Ishikawa (cell line): ENCODE results near the gene PMFBP1.
A peak's percentile ranks its signal among the peaks of the same experiment; 100 is the strongest.

Experiments
- CEBPB ChIP-seq: IDR thresholded peaks from 2 replicates; pipeline ENCODE4 v1.6.1; 2012
- CREB1 ChIP-seq: IDR thresholded peaks from 2 replicates; pipeline ENCODE4 v1.6.1; 2012; ENCODE audit warnings: low read depth
- EGR1 ChIP-seq: IDR thresholded peaks from 2 replicates; pipeline ENCODE4 v1.6.1; 2012
- EP300 ChIP-seq: IDR thresholded peaks from 2 replicates; pipeline ENCODE4 v1.6.1; 2012; ENCODE audit warnings: borderline replicate concordance
- FOXM1 ChIP-seq: IDR thresholded peaks from 2 replicates; pipeline ENCODE4 v1.6.1; 2012; ENCODE audit warnings: low read depth, borderline replicate concordance
- MAX ChIP-seq: IDR thresholded peaks from 2 replicates; pipeline ENCODE4 v1.6.1; 2012
- NFIC ChIP-seq: IDR thresholded peaks from 2 replicates; pipeline ENCODE4 v1.6.1; 2012
- RAD21 ChIP-seq: IDR thresholded peaks from 2 replicates; pipeline ENCODE4 v1.6.1; 2012; ENCODE audit warnings: low read depth
- TAF1 ChIP-seq: IDR thresholded peaks from 2 replicates; pipeline ENCODE4 v1.6.1; 2012; ENCODE audit warnings: low read depth, mild to moderate bottlenecking
- TCF12 ChIP-seq: IDR thresholded peaks from 2 replicates; pipeline ENCODE4 v1.6.1; 2012; ENCODE audit warnings: low read depth
- TEAD4 ChIP-seq: IDR thresholded peaks from 2 replicates; pipeline ENCODE4 v1.6.1; 2012
- YY1 ChIP-seq: IDR thresholded peaks from 2 replicates; pipeline ENCODE4 v1.6.1; 2012; ENCODE audit warnings: low read depth
- ZBTB7A ChIP-seq: IDR thresholded peaks from 2 replicates; pipeline ENCODE4 v1.6.1; 2012; ENCODE audit warnings: low read depth
- TF ChIP-seq, protein P1 (sequence below): IDR thresholded peaks from 2 replicates; pipeline ENCODE4 v1.6.1; 2012; ENCODE audit warnings: low read depth, mild to moderate bottlenecking
- TF ChIP-seq, protein P2 (sequence below): IDR thresholded peaks from 2 replicates; pipeline ENCODE4 v1.6.1; 2012

The PMFBP1 gene

GRCh38 chr16:72099377-72099818 lies 72.6 kb downstream of the PMFBP1 start:
- TF ChIP-seq CREB1 (no peak), RAD21 (peak; percentile 55), ZBTB7A (no peak), EP300 (no peak), TEAD4 (no peak), NFIC (no peak)

DNA sequence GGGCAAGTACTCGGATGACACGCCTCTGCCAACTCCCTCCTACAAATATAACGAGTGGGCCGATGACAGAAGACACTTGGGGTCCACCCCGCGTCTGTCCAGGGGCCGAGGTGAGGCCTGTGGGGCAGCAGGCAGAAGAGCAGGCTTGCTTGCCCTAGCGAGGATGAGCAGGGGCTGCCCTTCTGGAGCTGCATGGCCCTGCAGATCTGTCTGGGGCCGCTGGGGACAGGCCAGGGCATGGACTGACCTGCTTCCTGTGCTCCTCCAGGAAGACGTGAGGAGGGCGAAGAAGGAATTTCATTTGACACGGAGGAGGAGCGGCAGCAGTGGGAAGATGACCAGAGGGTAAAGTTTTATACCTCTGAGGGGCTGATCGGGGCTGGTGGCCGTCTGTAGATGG lies 73.0 kb downstream of the PMFBP1 start:
- no peak for TF ChIP-seq EGR1
- no peak for TF ChIP-seq TCF12
- no peak for TF ChIP-seq CEBPB
- no peak for TF ChIP-seq CREB1
- TF ChIP-seq EP300, result no peak
- no peak for TF ChIP-seq ZBTB7A
- TF ChIP-seq NFIC, result no peak
- TF ChIP-seq TAF1, result no peak
- no peak for TF ChIP-seq RAD21
- TF ChIP-seq, protein P1, sequence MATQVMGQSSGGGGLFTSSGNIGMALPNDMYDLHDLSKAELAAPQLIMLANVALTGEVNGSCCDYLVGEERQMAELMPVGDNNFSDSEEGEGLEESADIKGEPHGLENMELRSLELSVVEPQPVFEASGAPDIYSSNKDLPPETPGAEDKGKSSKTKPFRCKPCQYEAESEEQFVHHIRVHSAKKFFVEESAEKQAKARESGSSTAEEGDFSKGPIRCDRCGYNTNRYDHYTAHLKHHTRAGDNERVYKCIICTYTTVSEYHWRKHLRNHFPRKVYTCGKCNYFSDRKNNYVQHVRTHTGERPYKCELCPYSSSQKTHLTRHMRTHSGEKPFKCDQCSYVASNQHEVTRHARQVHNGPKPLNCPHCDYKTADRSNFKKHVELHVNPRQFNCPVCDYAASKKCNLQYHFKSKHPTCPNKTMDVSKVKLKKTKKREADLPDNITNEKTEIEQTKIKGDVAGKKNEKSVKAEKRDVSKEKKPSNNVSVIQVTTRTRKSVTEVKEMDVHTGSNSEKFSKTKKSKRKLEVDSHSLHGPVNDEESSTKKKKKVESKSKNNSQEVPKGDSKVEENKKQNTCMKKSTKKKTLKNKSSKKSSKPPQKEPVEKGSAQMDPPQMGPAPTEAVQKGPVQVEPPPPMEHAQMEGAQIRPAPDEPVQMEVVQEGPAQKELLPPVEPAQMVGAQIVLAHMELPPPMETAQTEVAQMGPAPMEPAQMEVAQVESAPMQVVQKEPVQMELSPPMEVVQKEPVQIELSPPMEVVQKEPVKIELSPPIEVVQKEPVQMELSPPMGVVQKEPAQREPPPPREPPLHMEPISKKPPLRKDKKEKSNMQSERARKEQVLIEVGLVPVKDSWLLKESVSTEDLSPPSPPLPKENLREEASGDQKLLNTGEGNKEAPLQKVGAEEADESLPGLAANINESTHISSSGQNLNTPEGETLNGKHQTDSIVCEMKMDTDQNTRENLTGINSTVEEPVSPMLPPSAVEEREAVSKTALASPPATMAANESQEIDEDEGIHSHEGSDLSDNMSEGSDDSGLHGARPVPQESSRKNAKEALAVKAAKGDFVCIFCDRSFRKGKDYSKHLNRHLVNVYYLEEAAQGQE, result no peak
- TF ChIP-seq YY1, result no peak
- TF ChIP-seq, protein P2, sequence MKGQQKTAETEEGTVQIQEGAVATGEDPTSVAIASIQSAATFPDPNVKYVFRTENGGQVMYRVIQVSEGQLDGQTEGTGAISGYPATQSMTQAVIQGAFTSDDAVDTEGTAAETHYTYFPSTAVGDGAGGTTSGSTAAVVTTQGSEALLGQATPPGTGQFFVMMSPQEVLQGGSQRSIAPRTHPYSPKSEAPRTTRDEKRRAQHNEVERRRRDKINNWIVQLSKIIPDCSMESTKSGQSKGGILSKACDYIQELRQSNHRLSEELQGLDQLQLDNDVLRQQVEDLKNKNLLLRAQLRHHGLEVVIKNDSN, result no peak
- no peak for TF ChIP-seq FOXM1
- no peak for TF ChIP-seq MAX
- TF ChIP-seq TEAD4, result no peak

- TF ChIP-seq ZBTB7A (no peak), TAF1 (no peak), FOXM1 (no peak), EP300 (no peak), CEBPB (no peak), YY1 (no peak), TEAD4 (no peak), TCF12 (no peak), CREB1 (no peak), RAD21 (no peak), EGR1 (no peak), NFIC (no peak), MAX (no peak)
- TF ChIP-seq, protein P1, result no peak
- TF ChIP-seq, protein P2, result no peak
Measured at GRCh38 chr16:72094266-72094610, 77.7 kb downstream of the PMFBP1 start.

DNA sequence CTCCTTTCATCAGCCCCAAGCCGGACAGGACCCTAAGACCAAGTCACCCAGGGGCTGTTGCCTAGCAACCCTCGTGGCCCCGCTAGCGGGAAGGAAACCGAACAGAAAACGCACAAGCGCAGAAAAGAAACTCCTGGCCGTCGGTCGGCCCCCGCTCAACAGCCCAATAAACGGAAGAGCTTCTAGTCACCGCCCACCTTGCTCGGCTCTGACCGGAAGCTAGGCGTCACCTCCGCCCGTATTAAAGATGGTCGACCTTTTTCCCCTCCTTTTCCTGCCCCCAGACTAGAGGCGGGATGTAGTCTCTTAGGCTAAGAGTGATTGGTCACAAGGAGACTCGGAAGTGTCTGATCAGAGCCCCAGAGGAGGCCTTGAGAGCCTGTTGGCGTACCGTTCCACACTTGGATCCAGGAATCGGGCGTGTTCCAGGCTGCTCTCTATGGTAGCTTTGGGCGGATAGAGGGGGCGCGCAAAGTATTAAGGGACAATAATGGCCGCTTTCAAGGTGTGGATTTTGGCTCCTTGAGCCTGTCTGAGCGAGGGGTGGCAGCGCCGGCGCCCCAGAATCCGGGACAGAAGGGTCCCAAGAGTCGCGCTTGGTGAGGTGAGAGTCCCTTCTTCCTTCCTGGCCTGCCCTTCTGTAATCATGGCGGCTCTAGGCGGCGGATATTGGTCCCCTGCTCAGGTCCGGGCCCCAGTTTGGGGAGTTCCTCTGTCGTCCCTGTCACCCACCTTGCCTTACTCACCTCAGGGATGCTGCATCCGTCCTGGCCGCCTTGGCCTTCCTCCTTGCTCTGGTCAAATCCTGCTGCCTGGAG lies 78.3 kb downstream of the PMFBP1 start, which contains the start of the genes DHX38 and TXNL4B:
DHX38 (plus strand) TSS at position 400 of the 818 bp plus-strand sequence. CDS start 2,311 bp downstream, outside the sequence.
TXNL4B (minus strand) TSS at position 173 of the 818 bp plus-strand sequence. CDS start 2,871 bp downstream, outside the sequence.
- 0 out of 2 replicates have a peak, but pooled peaks have one; percentile 4 for TF ChIP-seq EP300
- TF ChIP-seq EGR1, result 0 out of 2 replicates have a peak, but pooled peaks have one; percentile 46
- TF ChIP-seq ZBTB7A, result no peak
- TF ChIP-seq FOXM1, result no peak
- peak; percentile 97 for TF ChIP-seq YY1
- TF ChIP-seq MAX, result peak; percentile 69
- peak; percentile 86 for TF ChIP-seq CREB1
- TF ChIP-seq, protein P1, result 0 out of 2 replicates have a peak, but pooled peaks have one; percentile 37
- no peak for TF ChIP-seq CEBPB
- TF ChIP-seq TEAD4, result no peak
- TF ChIP-seq, protein P2, result no peak; the same call in 1 of the 2 replicates
- peak; percentile 79 for TF ChIP-seq TAF1
- TF ChIP-seq TCF12, result no peak
